K562 (cell line): Measurements from ENCODE around the gene GRIPAP1. TPM values are rescaled to one million over a fixed set of nuclear protein-coding genes. Genes with fewer than 3 reads are reported as not detected.

Experiments used
- ATF6 ChIP-seq: sonication (generic); formaldehyde crosslinking; IDR thresholded peaks from 2 replicates; pipeline ENCODE4 v1.4.0; 2020; ENCODE audit warnings: mild to moderate bottlenecking, missing genetic modification reagents
- CBFB ChIP-seq: sonication (generic); formaldehyde crosslinking; IDR thresholded peaks from 2 replicates; pipeline ENCODE4 v1.4.0; 2020; ENCODE audit warnings: mild to moderate bottlenecking, missing genetic modification reagents
- ETV6 ChIP-seq, 3 experiments: fragments of 150-350 bp in 1 of 3; sonication (generic) in 1 of 3; formaldehyde crosslinking in 1 of 3; IDR thresholded peaks; 2 replicates each; pipeline versions ENCODE4 v1.6.1 to v1.8.0; 2014 to 2022; ENCODE audit warnings: borderline replicate concordance in 2 of 3, low read depth in 2 of 3, antibody characterized with exemption in 1 of 3, low read length in 1 of 3, mild to moderate bottlenecking in 1 of 3, missing genetic modification reagents in 1 of 3
- HCFC1 ChIP-seq: IDR thresholded peaks from 2 replicates; pipeline ENCODE4 v1.6.1; 2012; ENCODE audit warnings: low read depth, low read length, improper control_type of control experiment
- JUND ChIP-seq, 2 experiments: IDR thresholded peaks; 2 replicates in 1 of 2; 3 replicates in 1 of 2; pipeline ENCODE4 v1.6.1; 2011; ENCODE audit warnings: borderline replicate concordance in 2 of 2, low read depth in 2 of 2, low read length in 2 of 2, improper control_type of control experiment in 1 of 2, missing biosample characterization in 1 of 2, missing genetic modification characterization in 1 of 2, missing genetic modification reagents in 1 of 2
- LARP7 ChIP-seq: fragments of 450-650 bp; IDR thresholded peaks from 2 replicates; pipeline ENCODE4 v1.6.1; 2016
- MCM2 ChIP-seq: fragments of 450-650 bp; IDR thresholded peaks from 2 replicates; pipeline ENCODE4 v1.6.1; 2017; ENCODE audit warnings: low read depth, mild to moderate bottlenecking
- NCOA1 ChIP-seq: fragments of 450-650 bp; IDR thresholded peaks from 2 replicates; pipeline ENCODE4 v1.6.1; 2016; ENCODE audit warnings: low read depth
- NR2C2 ChIP-seq, 2 experiments: fragments of 200-800 bp in 1 of 2; sonication (Bioruptor generic) in 1 of 2; sonication (generic) in 1 of 2; formaldehyde crosslinking in 1 of 2; IDR thresholded peaks; 2 replicates each; pipeline versions ENCODE4 v1.6.1 to v1.8.0; 2016 to 2022; ENCODE audit warnings: mild to moderate bottlenecking in 1 of 2, missing compliant biosample characterization in 1 of 2, missing genetic modification characterization in 1 of 2, missing genetic modification reagents in 1 of 2
- SIX5 ChIP-seq, 2 experiments: IDR thresholded peaks; 2 replicates each; pipeline ENCODE4 v1.6.1; 2011; ENCODE audit warnings: low read length in 2 of 2, borderline replicate concordance in 1 of 2, low read depth in 1 of 2, mild to moderate bottlenecking in 1 of 2, moderate library complexity in 1 of 2; ENCODE audit not compliant: insufficient read depth in 1 of 2
- SPI1 ChIP-seq: IDR thresholded peaks from 2 replicates; pipeline ENCODE4 v1.6.1; 2011; ENCODE audit warnings: low read depth, low read length, control low read depth, borderline replicate concordance
- YY1 ChIP-seq, 3 experiments: IDR thresholded peaks; 2 replicates each; pipeline ENCODE4 v1.6.1; 2011; ENCODE audit warnings: low read length in 2 of 3, mild to moderate bottlenecking in 2 of 3, moderate library complexity in 2 of 3, borderline replicate concordance in 1 of 3, control low read depth in 1 of 3, low read depth in 1 of 3; ENCODE audit not compliant: insufficient read depth in 3 of 3, insufficient replicate concordance in 2 of 3, control insufficient read depth in 1 of 3, insufficient read length in 1 of 3; ENCODE audit errors: extremely low read depth in 1 of 3
- ZC3H11A ChIP-seq: IDR thresholded peaks from 2 replicates; pipeline ENCODE4 v1.6.1; 2012; ENCODE audit warnings: low read depth, low read length, improper control_type of control experiment
- ZFP1 ChIP-seq: fragments of 450-650 bp; formaldehyde crosslinking; IDR thresholded peaks from 2 replicates; pipeline ENCODE4 v1.4.0; 2020; ENCODE audit warnings: mild to moderate bottlenecking, mixed read lengths
- ZNF232 ChIP-seq: sonication (generic); formaldehyde crosslinking; IDR thresholded peaks from 2 replicates; pipeline ENCODE4 v1.8.0; 2022; ENCODE audit warnings: mild to moderate bottlenecking, missing genetic modification reagents
- ZNF3 ChIP-seq: fragments of 250-450 bp; sonication (Bioruptor Pico); IDR thresholded peaks from 2 replicates; pipeline ENCODE4 v1.5.0; 2021; ENCODE audit warnings: mild to moderate bottlenecking, moderate library complexity
- ZNF644 ChIP-seq: fragments of 200-800 bp; sonication (Bioruptor generic); IDR thresholded peaks from 2 replicates; pipeline ENCODE4 v1.6.1; 2016; ENCODE audit warnings: low read depth, missing genetic modification characterization, missing compliant biosample characterization
- ZNF75A ChIP-seq: fragments of 450-650 bp; formaldehyde crosslinking; IDR thresholded peaks from 2 replicates; pipeline ENCODE4 v1.4.0; 2020; ENCODE audit warnings: mild to moderate bottlenecking
- ZNF830 ChIP-seq: fragments of 250-450 bp; sonication (Bioruptor Pico); IDR thresholded peaks from 2 replicates; pipeline ENCODE4 v1.5.0; 2021; ENCODE audit warnings: mild to moderate bottlenecking
- polyA plus RNA-seq, 8 experiments: library from polyadenylated mRNA; depleted of rRNA in 4 of 8; stranded (reverse) in 5 of 8; unstranded in 3 of 8; fragments of >200 nt; fragmentation: Nextera tagmentation in 2 of 8; fragmentation: Illumina TruSeq in 1 of 8; extraction: Ambion mirVana in 2 of 8; extraction: Trizol in 1 of 8; gene quantifications; 2 replicates each; pipeline versions ENCODE4 v1.2.1 to v1.2.3, GENCODE V29; 2011 to 2014; ENCODE audit warnings: inconsistent platforms in 1 of 8, missing spikeins in 1 of 8
- total RNA-seq, 7 experiments: library from RNA; depleted of rRNA in 6 of 7; stranded (reverse); fragments of >200 nt in 6 of 7; fragmentation: Illumina TruSeq in 2 of 7; extraction: Trizol in 2 of 7; gene quantifications; 2 replicates each; pipeline versions ENCODE4 v1.2.1 to v1.2.3, GENCODE V29; 2011 to 2021; ENCODE audit warnings: low replicate concordance in 1 of 7
- TF ChIP-seq, protein P1 (sequence below): sonication (generic); formaldehyde crosslinking; IDR thresholded peaks from 2 replicates; pipeline ENCODE4 v1.9.0; 2022; ENCODE audit warnings: mild to moderate bottlenecking, missing genetic modification reagents
- TF ChIP-seq, protein P2 (sequence below): fragments of 450-650 bp; formaldehyde crosslinking; conservative IDR thresholded peaks from 2 replicates; pipeline ENCODE4 v1.4.0; 2022; ENCODE audit warnings: mild to moderate bottlenecking, missing genetic modification characterization

Gene GRIPAP1
- total and polyA plus RNA-seq, 9 of the 15 experiments (the other 6 are each of a cell fraction or from before 2014, with no cell fraction given), result 4.1 to 41.6 (median 24.0) TPM

DNA sequence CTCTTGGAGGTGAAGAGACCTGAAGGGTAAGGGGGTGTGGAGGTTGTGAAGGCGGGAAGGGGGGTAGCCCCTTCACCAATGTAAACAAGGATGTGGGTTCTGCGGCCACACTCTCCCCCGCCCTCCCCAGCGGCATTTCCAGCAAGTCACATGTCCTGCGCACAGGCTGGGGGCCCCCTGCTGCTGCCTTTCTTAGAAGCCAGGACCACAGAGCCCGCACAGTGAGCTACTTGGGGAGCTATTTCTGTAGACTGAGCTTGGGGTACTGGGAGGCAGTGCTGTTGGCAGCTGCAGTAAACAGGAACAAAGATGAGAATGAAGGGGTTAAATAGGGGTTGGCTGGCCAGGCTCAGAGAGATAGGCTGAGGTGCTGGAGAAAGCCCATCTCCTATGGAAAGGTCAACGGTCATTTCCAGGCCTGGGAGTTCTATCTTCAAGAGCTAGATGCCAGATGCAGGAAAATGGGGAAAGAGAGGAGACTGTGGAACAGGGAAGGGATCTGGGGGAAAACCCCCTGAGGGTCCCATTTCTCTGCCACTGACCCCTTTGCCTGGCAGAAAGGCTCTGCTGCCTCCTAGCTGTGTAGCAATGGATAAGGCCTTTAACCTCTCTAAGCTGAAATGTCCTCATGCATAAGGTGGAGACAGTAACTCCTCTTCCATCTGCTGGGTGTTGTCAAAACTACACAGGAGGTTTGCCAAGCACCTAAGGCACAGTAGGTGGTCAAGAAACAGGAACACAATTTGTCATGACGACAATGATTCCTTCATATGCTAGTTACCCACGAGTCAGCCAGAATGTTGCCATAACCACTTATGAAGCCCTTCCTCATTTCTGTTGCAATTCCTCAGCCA lies 64.8 kb downstream of the GRIPAP1 start (continued):
- TF ChIP-seq ZFP1 (CRISPR knock-in tag), result no peak
- TF ChIP-seq JUND (IDR thresholded peaks at IDR 0.05; ENCODE audit: borderline replicate concordance, low read depth, low read length), result 0 out of 2 replicates have a peak, but pooled peaks have one; percentile 38
- TF ChIP-seq JUND (tag; IDR thresholded peaks at IDR 0.05; ENCODE audit: borderline replicate concordance, low read depth, low read length), result peak; percentile 56; the same call in 1 of the 3 replicates
- TF ChIP-seq YY1 (IDR thresholded peaks at IDR 0.05; ENCODE audit: borderline replicate concordance in 1 of 3, control insufficient read depth in 1 of 3, extremely low read depth in 1 of 3, insufficient read depth in 3 of 3, insufficient read length in 1 of 3, insufficient replicate concordance in 2 of 3, low read depth in 1 of 3, low read length in 2 of 3), result no peak
- TF ChIP-seq ZNF644 (tag), result 0 out of 2 replicates have a peak, but pooled peaks have one; percentile 33
- TF ChIP-seq NR2C2 (CRISPR knock-in tag; IDR thresholded peaks at IDR 0.05), result peak; percentile 39; the same call in 1 of the 2 replicates
- TF ChIP-seq NR2C2 (tag; IDR thresholded peaks at IDR 0.05), result peak; percentile 87
- TF ChIP-seq ZNF75A (CRISPR knock-in tag), result no peak
- TF ChIP-seq MCM2, result no peak
- TF ChIP-seq LARP7, result no peak
- TF ChIP-seq ATF6 (CRISPR knock-in tag), result no peak
- TF ChIP-seq HCFC1, result no peak
- no peak for TF ChIP-seq ZC3H11A
- peak; percentile 56; the same call in 1 of the 2 replicates for TF ChIP-seq NCOA1
- TF ChIP-seq, protein P1, sequence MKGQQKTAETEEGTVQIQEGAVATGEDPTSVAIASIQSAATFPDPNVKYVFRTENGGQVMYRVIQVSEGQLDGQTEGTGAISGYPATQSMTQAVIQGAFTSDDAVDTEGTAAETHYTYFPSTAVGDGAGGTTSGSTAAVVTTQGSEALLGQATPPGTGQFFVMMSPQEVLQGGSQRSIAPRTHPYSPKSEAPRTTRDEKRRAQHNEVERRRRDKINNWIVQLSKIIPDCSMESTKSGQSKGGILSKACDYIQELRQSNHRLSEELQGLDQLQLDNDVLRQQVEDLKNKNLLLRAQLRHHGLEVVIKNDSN (CRISPR knock-in tag), result peak; percentile 92
- peak; percentile 99 for TF ChIP-seq CBFB
- TF ChIP-seq ZNF830, result no peak
- TF ChIP-seq ETV6 (IDR thresholded peaks at IDR 0.05; ENCODE audit: borderline replicate concordance in 1 of 2, low read depth in 2 of 2, low read length in 1 of 2), result no peak
- no peak for TF ChIP-seq ETV6 (CRISPR knock-in tag; IDR thresholded peaks at IDR 0.05; ENCODE audit: borderline replicate concordance)
- TF ChIP-seq ZNF3 (CRISPR knock-in tag), result no peak
- TF ChIP-seq ZNF232 (CRISPR knock-in tag), result no peak
- TF ChIP-seq, protein P2, sequence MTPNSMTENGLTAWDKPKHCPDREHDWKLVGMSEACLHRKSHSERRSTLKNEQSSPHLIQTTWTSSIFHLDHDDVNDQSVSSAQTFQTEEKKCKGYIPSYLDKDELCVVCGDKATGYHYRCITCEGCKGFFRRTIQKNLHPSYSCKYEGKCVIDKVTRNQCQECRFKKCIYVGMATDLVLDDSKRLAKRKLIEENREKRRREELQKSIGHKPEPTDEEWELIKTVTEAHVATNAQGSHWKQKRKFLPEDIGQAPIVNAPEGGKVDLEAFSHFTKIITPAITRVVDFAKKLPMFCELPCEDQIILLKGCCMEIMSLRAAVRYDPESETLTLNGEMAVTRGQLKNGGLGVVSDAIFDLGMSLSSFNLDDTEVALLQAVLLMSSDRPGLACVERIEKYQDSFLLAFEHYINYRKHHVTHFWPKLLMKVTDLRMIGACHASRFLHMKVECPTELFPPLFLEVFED (CRISPR knock-in tag), result no peak
- peak; percentile 87 for TF ChIP-seq SPI1
- no peak for TF ChIP-seq SIX5 (IDR thresholded peaks at IDR 0.05; ENCODE audit: borderline replicate concordance in 1 of 2, insufficient read depth in 1 of 2, low read depth in 1 of 2, low read length in 2 of 2)
